GM12801 (cell line): ENCODE results near the gene DNAH17.

Experiments used
- TF ChIP-seq, protein P1 (sequence below): IDR thresholded peaks from one replicate; pipeline ENCODE4 v1.5.1; 2011; ENCODE audit warnings: control low read depth; ENCODE audit not compliant: insufficient read length; ENCODE audit errors: extremely low read depth

DNAH17 gene

GRCh38 chr17:78507526-78507925 is 69.7 kb downstream of the DNAH17 start:
- TF ChIP-seq, protein P1, sequence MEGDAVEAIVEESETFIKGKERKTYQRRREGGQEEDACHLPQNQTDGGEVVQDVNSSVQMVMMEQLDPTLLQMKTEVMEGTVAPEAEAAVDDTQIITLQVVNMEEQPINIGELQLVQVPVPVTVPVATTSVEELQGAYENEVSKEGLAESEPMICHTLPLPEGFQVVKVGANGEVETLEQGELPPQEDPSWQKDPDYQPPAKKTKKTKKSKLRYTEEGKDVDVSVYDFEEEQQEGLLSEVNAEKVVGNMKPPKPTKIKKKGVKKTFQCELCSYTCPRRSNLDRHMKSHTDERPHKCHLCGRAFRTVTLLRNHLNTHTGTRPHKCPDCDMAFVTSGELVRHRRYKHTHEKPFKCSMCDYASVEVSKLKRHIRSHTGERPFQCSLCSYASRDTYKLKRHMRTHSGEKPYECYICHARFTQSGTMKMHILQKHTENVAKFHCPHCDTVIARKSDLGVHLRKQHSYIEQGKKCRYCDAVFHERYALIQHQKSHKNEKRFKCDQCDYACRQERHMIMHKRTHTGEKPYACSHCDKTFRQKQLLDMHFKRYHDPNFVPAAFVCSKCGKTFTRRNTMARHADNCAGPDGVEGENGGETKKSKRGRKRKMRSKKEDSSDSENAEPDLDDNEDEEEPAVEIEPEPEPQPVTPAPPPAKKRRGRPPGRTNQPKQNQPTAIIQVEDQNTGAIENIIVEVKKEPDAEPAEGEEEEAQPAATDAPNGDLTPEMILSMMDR = no peak

DNA sequence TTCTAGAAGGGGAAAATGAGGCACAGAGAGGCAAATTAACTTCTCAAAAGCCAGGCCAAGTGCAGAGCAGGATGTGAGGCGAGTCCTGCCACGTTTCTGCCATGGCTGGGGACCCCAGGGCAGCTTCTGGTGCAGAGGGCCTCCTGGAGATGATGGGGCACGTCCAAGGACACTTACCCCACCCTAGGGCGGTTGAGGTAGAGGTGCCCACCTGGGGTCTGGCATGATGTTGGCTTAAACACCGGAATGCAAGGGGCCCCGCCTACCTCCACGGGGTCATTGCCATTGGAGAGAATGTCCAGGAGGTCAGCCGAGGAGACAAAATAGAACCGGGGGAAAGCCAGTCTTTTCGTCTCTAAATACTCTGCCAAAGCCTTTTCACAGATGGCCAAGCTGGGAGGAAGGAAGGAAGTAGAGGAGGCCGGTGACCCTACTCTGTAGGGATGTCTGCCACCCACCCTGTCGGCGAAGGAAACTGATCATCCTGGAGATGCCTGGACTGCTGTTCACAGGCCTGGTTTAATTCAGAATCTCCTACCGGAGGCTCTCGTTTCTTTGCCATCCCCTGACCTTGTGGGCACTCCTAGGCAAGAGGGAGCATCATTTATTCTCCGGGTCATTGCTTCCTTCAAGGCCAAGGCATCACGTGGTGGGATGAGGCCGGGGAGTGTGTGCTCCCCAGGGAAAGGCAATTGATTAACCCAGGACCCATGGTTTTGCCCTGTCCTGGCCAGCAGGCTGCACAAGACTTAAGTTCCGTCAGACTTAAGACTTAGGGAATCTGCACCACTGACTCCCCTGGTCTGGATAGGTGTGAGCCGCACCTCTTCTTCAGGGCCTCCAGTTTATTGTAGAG is 70.5 kb downstream of the DNAH17 start:
- TF ChIP-seq, protein P1 = no peak

DNA sequence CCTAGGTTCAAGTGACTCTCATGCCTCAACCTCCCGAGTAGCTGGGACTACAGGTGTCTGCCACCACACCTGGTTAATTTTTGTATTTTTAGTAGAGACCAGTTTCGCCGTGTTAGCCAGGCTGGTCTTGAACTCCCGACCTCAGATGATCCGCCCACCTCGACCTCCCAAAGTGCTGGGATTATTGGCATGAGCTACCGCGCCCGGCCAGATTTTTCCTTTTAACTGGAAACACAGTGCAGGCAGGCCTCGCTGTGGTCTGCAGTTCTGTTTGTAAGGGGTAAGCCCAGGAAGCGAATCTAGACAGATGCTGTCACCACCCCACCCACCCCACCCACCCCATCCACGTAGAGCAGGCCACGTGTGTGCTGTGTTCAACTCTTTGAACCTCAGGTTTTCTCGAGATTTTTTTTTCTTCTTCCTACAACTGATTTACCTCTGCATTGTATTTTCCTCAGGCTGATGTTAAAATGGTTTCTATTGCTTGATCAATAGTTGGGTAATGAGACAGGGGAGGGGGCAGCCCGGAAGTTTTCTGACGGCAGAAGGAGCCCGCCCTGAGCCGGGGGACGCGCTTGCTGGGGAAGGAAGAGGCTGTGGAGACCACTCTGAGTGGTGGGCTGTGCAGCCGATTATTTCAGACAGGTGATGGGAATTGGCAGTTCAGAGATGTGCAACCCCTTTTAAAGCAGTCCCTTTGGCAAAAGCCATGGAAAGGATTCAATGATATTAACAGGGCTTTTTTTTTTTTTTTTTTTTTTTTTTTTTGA is 72.9 kb downstream of the DNAH17 start:
- TF ChIP-seq, protein P1 = no peak

- TF ChIP-seq, protein P1 = no peak
Measured at GRCh38 chr17:78502611-78503148, 74.5 kb downstream of the DNAH17 start.

DNA sequence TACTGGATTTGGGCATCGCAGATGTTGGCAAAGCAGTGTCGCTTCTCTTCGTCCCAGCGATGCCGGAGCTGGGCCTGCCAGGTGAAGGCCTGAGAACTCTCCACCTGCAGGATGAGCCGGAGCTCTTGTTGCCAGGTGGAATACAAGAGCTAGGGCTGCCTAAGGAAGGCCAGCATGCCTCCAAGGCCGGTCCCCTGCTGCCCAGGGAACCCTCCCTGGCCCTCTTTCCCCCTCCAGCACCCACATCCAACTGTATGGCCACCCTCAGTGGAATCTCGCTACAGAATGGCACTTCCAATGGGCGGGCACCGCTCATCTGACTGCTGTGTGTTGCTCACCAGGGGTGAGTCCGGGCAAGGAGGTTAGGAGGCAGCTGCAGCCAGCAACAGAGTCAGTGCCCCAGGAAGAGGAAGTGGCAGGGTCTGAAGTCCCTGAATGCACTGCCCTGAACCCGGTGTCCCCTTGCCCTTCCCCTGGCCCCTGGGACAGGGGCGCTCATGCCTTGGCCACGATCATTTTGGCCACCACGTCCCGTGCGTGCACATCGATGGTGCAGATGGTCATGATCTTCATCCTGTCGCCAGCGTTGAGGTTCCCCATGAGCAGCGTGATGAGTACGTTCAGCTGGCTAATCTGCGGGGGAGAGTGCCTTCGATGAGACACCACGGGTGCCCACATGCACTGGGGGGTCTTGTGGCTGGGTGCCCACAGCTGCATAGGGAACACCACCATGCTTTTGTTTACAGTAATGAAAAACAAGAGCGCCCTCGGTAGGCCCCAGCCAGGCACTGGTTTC is 75.8 kb downstream of the DNAH17 start:
- TF ChIP-seq, protein P1 = no peak

DNA sequence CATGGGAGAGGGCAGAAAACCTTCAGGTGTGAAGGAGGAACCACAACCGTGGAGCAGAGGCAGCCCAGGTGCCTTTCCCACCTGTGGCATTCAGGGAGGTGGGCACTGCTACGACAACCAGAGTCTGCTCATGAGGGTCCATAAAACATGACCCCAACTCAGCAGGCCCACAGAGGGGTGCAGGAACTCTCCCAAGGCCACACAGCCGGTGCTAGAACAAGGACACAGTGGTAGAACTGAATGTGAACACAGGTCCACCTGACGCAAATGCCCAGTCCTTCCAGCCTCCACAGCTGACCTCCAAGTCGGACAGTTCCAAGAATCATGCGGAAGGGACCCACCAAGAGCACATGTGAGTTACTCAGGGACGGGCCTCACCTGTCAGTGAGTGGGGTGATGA is 76.4 kb downstream of the DNAH17 start:
- TF ChIP-seq, protein P1 = no peak
